ENCODE data around the gene C2CD5.
"Not testable (repeated sequence)": the region's sequence is repeated elsewhere in the genome, so short reads cannot be mapped to it uniquely, and the experiment has no call there.

The C2CD5 gene

DNA sequence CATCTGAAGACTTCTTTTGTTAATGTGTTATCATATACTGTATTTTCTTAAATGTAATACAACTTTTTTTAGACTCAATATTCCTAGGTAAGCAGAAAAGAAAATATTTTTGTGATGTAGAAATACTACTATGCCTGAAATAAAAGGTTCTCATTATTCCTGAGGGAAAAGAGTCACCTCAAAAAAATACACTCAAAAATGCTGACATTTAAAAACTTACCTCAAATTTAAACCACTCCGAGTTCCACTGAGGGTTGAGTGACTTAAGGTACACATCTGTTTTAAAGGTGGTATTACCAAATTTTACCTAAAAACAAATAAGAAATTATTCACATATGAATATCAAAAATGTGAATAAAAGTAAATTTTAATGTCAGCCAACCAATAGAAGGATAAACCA lies 9.3 kb downstream of the C2CD5 start:
- no peak for DNase-seq

DNA sequence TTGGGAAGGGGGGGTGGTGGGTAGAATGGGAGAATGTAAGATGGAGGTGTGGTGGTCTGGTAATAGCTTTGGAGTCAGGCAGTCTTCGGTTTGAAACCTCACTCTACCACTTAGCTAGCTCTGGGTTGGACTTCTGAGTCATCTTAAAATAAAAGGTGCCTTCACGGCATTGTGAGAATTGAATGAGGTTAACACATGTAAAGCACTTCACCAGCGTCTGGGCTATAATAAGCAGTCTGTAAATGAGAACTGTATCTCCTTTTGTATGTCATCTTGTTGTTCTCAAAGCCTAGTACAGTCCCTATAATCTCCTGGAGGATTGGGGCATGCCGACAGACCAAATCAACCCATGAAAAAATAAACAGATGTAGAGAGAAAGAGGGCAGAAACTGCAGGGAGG lies 11.2 kb downstream of the C2CD5 start:
- DNase-seq: peak in 1 of 3 experiments; percentile 85

DNA sequence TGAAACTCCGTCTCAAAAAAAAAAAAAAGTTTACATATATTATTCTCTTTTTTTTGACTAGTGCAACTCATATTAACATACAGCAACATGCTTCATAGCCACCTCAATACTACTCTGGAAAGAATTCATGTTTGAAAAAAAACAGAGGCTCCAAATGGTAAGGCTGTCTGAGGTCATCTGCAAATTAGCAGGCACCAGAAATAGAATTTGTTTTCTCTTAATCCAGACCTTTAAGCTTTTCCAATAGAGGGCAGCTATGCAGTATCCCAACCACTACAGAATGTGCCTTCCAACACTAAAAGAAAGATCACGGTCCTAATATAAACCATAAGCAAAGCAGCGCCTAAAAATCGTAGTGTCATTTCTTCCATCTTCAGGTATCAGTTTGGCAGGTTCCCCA lies 12.0 kb downstream of the C2CD5 start:
- DNase-seq: no peak

DNA sequence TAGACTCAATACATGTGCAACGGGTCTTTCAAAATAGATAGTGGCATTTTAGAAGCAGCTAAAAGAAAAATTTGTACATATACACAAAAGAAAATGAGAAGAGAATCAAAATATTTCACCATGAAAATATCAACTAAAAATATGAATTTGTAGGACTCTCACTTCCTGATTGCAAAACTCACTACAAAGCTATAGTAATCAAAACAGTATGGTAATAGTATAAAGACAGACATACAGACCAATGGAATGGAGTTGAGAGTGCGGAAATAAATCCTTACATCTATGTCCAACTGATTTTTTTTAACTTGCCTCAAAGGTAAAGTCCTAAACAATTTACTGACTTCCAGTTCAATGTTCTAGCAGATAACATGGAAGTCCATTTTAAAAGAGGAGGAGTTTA lies 13.1 kb downstream of the C2CD5 start:
- no peak for DNase-seq

DNA sequence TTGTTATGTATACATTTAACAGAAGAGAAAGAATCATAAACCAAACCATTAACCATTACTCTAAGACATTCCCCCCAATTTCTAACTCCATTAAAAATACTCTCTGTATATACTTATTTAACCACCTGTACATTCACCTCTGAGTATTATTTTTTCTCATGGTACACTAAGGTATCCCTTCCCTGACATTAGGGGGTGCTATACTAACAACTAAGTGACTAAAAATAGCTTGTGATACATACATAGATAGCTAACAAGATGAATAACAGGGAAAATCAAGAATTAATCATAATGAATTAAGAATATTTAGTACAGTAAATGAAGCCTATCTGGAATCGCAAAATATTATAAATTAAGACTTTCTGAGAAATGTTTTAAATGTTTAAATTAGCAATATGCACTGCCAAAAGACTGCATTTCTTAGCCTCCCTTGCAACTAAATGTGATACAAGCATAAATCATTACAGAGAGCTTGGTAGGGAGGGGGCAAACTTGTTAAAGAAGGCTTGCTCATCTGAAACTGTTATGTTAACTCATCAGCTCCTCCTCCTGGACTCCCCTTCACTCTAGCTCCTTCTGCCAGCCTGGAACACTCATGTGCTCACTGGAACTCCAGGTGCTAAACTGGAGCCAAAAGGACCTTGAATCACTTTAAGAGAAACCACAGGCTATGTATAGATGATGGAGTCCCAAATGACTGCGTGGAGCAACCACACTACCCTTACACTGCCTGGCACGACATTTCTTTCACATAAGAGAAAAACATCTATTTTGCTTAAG lies 14.9 kb downstream of the C2CD5 start:
- peak in 2 of 3 experiments; percentile 21 to 54 for DNase-seq

DNA sequence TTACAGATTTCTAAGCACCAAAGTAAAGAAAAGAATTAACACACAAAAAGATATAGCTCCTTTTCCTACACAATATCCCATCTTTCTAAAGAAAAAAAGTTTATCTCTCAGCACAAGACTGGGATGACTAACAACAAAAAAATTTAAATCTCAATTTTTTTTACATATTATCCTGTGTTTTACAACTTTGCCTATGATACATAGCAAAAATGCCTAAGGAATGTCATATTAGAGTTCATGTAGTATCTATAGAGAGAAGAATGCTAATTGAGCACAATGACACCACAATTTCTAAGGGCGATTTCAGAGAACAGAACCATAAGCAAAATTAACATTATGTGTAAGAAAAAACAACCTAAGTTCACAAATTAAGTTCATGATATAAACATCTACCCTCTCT lies 16.3 kb downstream of the C2CD5 start:
- no peak for DNase-seq

DNA sequence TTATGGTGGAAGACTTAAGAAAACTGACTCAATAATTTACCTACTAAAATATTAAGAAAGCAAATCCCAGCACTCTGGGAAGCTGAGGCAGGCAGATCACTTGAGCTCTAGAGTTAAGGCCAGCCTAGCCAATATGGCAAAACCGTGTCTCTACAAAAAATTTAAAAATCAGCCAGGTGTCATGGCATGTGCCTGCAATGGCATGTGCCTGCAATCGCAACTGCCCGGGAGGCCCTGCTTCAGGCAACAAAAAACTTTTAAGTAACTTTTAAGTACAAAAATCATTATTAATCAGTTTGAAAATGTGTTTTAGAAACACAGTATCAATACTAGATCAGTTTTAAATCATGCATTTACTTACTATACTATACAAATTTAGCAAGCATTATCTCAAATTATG lies 17.5 kb downstream of the C2CD5 start:
- no peak for DNase-seq

DNA sequence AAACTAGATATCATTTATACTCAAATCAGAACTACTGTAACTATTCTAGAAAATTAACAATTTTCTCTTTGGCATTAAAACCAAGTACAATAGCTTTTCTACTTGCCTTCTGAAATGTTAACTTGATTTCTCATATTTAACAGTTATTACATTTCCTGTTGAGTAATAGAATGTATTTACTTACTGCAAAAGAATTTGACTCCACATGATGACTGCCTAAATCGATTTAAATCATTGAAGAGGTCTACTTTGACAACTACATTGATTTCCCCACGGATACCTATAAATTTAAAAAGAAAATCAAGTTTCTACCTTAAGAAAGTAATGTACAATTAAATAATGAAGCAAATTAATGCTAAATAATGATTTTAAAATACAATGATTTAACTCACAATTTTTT lies 18.9 kb downstream of the C2CD5 start:
- DNase-seq: no peak

DNA sequence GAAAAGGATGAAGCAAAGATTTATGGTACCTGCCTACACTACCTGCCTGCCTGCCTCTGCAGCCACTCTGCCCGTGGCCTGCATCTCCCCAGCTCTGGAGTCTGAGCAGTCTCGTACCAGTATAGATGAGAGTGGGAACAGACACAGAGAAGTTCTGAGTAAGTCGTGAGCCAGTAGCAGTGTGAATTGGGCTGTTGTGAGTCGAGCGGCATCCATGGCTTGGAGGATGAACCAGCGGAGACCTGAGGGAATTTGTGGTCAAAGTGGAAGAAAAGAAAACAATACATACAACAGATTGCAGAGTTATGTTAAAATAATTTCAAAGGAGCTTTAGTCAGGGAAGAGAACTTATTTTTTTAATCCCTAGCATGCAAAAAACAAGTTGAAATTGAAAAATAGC lies 25.3 kb downstream of the C2CD5 start:
- no peak for DNase-seq

DNA sequence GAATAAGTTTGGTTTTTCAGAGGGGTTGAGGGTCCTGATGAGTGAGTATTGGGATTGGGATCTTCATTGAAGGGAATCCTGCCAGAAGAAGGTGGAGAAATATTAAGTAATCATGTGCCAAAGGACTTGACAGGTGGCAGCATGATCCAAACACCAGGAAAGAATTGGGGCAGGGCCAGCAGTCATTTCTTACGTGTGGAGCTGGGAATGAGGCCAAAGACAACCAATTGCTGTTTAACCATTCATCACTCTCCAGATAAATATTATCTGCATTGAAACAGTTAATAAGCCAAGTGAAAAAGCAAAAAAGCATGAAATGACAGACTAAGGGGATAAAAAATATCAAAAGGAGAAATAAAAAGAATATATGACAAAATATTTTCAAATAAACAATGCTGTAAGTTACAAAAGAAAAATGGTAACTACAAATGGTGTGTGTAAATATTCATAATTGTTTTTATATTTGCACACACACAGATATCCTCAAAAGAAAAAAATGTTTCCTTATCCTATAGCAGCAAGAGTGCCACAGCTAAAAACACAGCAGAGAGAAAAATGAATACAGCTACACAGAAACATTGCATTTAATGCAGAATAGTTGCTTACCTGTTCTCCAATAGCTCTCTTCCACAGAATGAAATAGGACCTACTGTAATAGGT lies 26.2 kb downstream of the C2CD5 start:
- peak in 2 of 3 experiments; percentile 32 to 82 for DNase-seq

DNA sequence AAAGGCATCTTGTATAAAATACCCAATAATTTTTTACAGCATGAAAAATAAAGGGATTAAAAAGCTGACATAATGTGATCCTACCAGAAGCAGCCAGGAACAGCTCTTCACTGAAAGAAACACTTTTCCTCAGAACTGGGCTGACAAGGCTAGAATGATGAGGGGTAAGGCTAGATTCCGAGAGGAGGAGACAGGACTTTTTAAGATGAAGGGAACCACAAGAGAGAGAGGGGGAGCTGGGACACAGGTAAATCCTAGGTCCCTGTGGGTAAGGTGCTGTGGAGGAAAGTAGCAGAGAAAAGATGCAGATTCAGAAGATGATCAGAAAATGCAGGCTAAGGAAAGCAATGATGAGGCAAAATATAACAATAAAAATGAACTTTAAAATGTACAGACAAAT lies 29.5 kb downstream of the C2CD5 start:
- DNase-seq: no peak

DNA sequence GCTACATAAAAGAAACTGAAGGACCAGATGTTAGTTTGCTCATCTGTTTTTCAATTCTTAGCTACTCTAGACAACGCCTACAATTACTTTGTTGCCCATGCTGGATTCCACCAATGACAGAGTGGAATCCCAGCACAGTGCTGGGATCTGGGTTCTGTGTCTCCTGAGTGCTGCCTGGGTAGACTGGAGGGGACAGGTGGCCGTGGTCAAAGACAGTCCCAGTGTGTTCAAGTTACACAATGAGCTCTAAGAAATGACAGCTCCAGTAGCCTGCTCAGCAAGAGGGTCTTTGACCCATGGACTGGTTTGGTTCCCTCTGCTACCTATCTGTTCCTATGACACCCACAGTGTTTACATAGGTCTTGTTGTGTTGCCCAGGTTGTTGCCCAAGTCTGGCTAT lies 38.5 kb downstream of the C2CD5 start:
- no peak for DNase-seq

DNA sequence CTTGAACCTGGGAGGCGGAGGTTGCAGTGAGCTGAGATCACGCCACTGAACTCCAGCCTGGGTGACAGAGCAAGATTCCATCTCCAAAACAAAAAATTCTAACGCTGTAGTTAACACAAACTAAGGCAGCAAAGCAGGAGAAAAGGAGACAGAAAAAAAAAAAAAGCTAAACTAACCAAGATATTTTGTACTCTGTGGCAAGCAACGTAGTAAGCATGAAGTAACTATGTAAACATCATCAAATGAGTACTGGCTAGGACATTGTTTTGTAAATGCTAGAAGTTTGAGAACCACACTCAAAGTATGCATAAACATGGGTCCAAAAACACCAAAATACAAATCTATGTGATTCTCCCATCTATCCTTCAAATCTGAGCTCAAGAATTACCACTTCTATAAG lies 44.2 kb downstream of the C2CD5 start:
- no peak for DNase-seq

DNA sequence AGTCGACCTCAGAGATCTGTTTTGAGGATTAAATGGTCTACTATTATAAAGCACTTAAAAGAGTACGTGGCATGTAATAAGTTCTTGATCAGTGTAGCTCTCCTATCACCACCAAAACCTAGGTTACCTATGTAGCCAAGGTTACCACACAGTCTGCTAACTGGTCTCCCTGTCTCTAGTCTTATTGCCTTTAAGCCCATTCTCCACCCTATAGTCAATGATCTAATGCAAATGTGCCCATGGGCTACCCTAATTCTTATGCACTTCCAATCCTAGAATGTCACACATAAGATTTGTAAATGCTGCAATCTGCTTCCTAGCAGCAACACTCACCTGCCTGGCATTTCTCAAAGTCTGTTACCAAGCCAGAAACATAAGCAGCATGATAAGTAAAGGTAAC lies 44.9 kb downstream of the C2CD5 start:
- no peak for DNase-seq

DNA sequence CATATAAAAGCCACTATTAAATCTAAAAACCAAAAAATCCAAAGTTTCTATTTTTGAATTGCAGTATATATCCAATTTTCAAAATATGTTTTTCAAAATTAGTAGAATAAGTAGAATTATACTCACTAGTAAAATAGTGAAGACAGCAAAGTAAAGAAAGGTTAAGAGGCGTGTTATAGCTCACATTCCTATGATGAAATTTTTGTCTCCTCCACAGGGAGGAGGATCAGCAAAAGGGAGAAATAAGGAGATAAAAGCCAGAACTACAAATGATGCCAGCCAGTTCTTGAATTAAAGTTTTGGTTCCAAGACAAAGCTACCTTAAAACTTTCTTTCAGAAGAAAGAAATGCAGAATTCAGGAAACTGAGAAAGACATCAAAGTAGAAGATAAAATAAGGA lies 50.0 kb downstream of the C2CD5 start:
- no peak for DNase-seq

DNA sequence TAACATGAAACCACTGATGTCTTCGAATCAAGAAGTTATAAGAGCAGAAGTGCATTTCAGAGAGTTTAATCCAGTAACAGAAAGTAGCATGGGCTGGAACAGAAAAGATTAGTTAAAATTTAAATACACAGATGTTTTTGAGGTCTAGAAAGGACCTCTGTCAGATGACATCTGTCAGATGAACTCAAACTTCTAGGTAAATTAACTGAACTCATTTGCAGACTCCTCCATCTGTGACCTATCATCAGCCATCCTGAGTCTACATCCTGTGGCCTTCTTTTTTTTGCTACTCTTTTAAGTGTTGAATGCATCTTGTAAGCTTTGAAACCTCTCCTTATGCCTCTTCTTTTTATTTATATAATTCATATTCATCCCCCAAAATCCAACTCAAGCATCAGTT lies 53.3 kb downstream of the C2CD5 start:
- no peak for DNase-seq

DNA sequence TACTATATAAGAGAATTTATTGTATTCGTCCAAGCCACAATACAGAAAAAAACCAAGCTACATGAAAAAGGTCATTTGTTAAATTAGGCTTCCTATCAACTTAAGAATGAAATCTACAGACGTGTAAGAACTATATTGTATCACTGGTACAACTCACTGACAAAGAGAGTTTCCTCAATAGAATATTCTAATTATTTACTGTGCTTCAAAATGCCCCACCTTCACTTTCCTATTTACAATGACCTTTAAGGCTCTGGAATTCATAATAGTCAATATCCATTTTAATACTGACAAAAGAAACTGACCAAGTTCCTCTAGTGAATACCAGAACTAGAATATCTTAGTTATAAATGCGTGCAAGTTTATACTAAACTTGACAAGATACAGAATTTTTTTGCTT lies 55.9 kb downstream of the C2CD5 start:
- no peak for DNase-seq

DNA sequence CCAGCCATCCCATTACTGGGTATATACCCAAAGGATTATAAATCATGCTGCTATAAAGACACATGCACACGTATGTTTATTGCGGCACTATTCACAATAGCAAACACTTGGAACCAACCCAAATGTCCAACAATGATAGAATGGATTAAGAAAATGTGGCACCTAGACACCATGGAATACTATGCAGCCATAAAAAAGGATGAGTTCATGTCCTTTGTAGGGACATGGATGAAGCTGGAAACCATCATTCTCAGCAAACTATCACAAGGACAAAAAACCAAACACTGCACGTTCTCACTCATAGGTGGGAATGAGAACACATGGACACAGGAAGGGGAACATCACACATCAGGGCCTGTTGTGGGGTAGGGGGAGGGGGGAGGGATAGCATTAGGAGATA lies 56.7 kb downstream of the C2CD5 start:
- DNase-seq: not testable (repeated sequence)

DNA sequence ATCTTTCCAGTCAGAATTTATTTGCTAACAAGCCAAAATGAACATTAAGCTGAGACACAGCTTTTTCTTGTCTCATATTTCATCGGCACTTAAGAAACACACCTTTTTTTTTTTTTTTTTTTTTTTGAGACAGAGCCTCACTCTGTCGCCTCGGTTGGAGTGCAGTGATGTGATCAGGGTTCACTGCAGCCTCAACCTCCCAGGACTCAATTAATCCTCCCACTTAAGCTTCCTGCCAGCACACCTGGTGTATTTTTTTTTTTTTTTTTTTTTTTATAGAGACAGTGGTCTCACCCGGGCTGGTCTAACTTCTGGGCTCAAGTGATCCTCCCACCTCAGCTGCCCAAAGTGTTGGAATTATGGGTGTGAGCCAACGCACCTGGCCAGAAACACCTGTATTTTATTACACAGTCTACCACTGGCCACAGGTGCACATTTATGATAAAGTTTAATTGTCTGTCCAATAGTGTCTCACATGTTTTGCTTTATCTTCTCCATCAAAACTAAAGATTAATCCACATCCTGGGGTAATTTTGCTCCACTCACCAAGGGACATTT lies 62.7 kb downstream of the C2CD5 start:
- DNase-seq: peak; percentile 13 to 77 (median 56)

DNA sequence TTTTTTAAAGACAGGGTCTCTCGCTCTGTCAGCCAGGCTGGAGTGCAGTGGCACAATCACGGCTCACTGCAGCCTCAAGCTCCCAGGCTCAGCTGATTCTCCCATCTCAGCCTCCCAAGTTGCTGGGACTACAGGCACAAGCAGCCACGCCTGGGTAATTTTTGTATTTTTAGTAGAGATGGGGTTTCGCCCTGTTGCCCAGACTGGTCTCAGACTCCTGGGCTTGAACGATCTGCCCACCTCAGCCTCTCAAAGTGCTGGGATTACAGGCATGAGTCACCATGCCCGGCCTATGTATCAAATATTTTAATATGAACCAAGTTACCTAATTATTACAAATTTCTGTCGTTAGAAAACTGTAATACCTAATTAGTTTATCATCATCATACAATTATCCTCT lies 63.5 kb downstream of the C2CD5 start:
- not testable (repeated sequence) for DNase-seq

DNA sequence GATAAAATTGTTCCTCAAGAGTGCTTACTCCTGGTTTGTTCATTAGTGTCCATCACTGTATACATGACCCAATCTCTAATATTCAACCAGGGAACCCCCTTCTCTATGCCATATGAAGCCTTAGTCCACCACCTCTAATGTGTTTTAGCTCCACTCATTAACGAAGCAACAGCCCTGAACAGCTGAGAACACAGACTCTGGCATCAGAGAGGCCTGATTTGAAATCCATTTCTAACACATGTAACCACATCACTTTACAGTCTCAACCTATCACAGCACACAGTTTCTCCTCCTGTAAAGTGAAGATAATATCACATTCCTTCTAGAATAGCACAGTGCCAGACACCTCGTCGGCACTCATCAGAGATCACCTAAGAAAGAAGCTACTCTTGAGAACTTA lies 64.3 kb downstream of the C2CD5 start:
- DNase-seq: no peak

DNA sequence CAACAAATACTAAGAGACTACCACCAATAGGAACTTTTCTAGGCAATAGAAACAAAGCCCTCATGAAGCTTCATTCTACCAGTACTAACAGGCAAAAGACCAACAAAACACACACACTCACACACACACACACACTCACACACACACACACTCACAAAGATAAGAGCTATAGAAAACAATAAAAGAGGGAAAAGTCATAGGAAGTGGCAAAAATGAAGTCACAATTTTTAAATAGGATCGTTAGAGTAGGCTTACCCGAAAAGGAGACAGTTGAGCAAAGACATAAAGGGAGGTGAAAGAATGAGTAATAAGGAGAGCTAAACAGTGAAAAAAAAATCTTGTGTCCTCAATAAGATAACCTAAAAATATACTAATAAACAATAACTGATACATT lies 66.5 kb downstream of the C2CD5 start:
- DNase-seq: no peak

DNA sequence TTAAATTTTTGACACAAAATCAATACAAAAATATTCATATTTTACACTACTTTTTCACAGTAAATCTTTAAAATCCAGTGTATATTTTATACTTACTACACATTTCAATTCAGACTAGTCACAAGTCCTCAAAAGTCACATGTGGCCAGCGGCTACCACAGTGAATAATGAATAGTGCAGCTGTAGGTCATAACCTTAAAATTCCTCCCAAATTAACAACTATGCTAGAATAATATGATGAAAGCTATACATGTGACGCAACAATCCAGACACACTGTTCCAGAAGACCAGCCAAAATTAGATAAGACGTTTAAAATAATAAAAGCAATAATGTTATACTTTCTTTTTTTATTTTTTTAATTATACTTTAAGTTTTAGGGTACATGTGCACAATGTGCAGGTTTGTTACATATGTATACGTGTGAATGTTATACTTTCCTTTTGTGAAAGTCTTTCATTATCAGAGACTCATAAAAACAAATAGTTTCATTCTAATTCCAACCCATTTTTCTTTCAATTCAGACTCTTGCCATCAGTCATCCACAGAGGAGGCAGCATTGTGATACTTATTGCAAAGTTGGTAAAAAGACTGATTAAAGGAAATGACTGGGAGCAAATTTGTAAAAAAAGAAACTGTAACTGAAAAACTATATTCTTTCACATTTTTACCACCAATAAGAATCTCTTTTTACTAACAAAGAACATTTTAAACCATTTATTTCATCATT lies 67.0 kb downstream of the C2CD5 start:
- no peak for DNase-seq

DNA sequence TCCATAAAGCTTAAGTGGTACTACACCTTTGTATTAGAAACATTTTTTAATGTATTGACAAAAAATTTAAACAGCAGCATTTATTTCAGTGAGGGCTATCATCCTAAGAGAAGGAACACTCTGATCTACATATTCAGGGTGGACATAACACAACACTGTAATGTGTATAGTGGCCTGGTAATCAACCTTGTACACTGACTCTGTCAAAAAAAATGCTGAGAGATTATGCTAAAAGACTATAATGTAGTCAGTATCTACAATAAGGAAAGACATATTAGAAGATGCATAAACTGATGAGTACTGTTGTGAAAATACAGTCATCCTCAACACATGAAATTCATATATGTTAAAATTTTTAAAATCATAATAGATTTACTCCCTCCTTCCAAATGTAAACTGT lies 68.2 kb downstream of the C2CD5 start:
- DNase-seq: no peak

All from NCI-H1417 (cell line).